HUES6 (cell line): ENCODE measurements around the gene CHAT.
"Not testable (repeated sequence)": the region's sequence is repeated elsewhere in the genome, so short reads cannot be mapped to it uniquely, and the experiment has no call there.

ENCODE experiments used
- H3K27ac ChIP-seq: 2 replicates; pipeline ENCODE4 v1.7.0; 2013; ENCODE audit warnings: low read depth, mild to moderate bottlenecking, low read length, inconsistent platforms
- H3K27me3 ChIP-seq: 2 replicates; pipeline ENCODE4 v1.6.1; 2013; ENCODE audit warnings: low read length; ENCODE audit not compliant: control insufficient read depth, insufficient read depth
- H3K36me3 ChIP-seq: 2 replicates; pipeline ENCODE4 v1.6.1; 2013; ENCODE audit warnings: low read length; ENCODE audit not compliant: control insufficient read depth, insufficient read depth
- H3K4me1 ChIP-seq: 2 replicates; pipeline ENCODE4 v1.6.1; 2013; ENCODE audit warnings: low read length; ENCODE audit not compliant: control insufficient read depth, insufficient read depth
- H3K4me3 ChIP-seq: 2 replicates; pipeline ENCODE4 v1.5.1; 2013; ENCODE audit warnings: low read depth, low read length
- H3K9ac ChIP-seq: one replicate; pipeline ENCODE4 v1.6.1; 2013; ENCODE audit warnings: mild to moderate bottlenecking, low read length
- H3K9me3 ChIP-seq: 2 replicates; pipeline ENCODE4 v1.6.1; 2013; ENCODE audit warnings: low read depth, low read length; ENCODE audit not compliant: control insufficient read depth, insufficient read depth

The CHAT gene

GRCh38 chr10:49668684-49669083 is 54.8 kb downstream of the CHAT start:
- Histone ChIP-seq H3K36me3 (no peaks in the 10 kb centered on the region), H3K27me3 (peaks cover 56% of the 10 kb centered on the region), H3K9ac (no peak overlapping the region), H3K4me3 (no peak overlapping the region), H3K27ac (no peak overlapping the region), H3K4me1 (no peaks in the 10 kb centered on the region), H3K9me3 (no peaks in the 10 kb centered on the region)

- Histone ChIP-seq H3K36me3 (no peaks in the 10 kb centered on the region), H3K9me3 (peaks cover 5% of the 10 kb centered on the region; the same call in 1 of the 2 replicates), H3K27ac (no peak overlapping the region), H3K4me1 (no peaks in the 10 kb centered on the region), H3K9ac (no peak overlapping the region), H3K27me3 (peaks cover 64% of the 10 kb centered on the region), H3K4me3 (peak overlapping the region; percentile 69)
Observed at GRCh38 chr10:49678827-49679479, 65.1 kb downstream of the CHAT start.

GRCh38 chr10:49679480-49679893 is 65.7 kb downstream of the CHAT start, which contains the start of gene C10orf53:
Gene C10orf53 (plus strand): TSS chr10:49679651. CDS start chr10:49679698, 47 bp downstream.
- H3K4me3 ChIP-seq: peak within 1 kb of the TSS; percentile 69

GRCh38 chr10:49682449-49682848 is 68.6 kb downstream of the CHAT start:
- not testable (repeated sequence) for H3K4me3 ChIP-seq, H3K4me1 ChIP-seq, H3K36me3 ChIP-seq, H3K9ac ChIP-seq, H3K27ac ChIP-seq
- Histone ChIP-seq H3K9me3 (peaks cover 24% of the 10 kb centered on the region), H3K27me3 (peaks cover 51% of the 10 kb centered on the region)

More at GRCh38 chr10:49679480-49679893, 65.7 kb downstream of the CHAT start, which contains the start of gene C10orf53:
- Histone ChIP-seq H3K27ac (no peak within 1 kb of the TSS), H3K4me1 (no peaks in the 10 kb centered on the region), H3K9ac (no peak within 1 kb of the TSS), H3K36me3 (no peaks in the 10 kb centered on the region), H3K27me3 (peaks cover 58% of the 10 kb centered on the region), H3K9me3 (peaks cover 5% of the 10 kb centered on the region; the same call in 1 of the 2 replicates)

- H3K27ac ChIP-seq: no peak overlapping the region
Observed at GRCh38 chr10:49682879-49683278, 69.0 kb downstream of the CHAT start.

GRCh38 chr10:49686651-49687050 is 72.8 kb downstream of the CHAT start:
- Histone ChIP-seq H3K27ac (no peak overlapping the region), H3K4me1 (peaks cover 31% of the 10 kb centered on the region), H3K36me3 (no peaks in the 10 kb centered on the region), H3K9ac (no peak overlapping the region), H3K9me3 (peaks cover 26% of the 10 kb centered on the region), H3K27me3 (peaks cover 53% of the 10 kb centered on the region), H3K4me3 (no peak overlapping the region)

More at GRCh38 chr10:49682879-49683278, 69.0 kb downstream of the CHAT start:
- peaks cover 51% of the 10 kb centered on the region for H3K27me3 ChIP-seq
- H3K4me1 ChIP-seq: no peaks in the 10 kb centered on the region
- peaks cover 26% of the 10 kb centered on the region for H3K9me3 ChIP-seq
- H3K36me3 ChIP-seq: no peaks in the 10 kb centered on the region
- H3K4me3 ChIP-seq: no peak overlapping the region
- H3K9ac ChIP-seq: no peak overlapping the region

- Histone ChIP-seq H3K27ac (no peak overlapping the region), H3K36me3 (no peaks in the 10 kb centered on the region), H3K9ac (no peak overlapping the region), H3K27me3 (peaks cover 67% of the 10 kb centered on the region), H3K4me1 (peaks cover 35% of the 10 kb centered on the region), H3K9me3 (peaks cover 23% of the 10 kb centered on the region), H3K4me3 (peak overlapping the region; percentile 33; the same call in 1 of the 2 replicates)
Observed at GRCh38 chr10:49688261-49688846, 74.5 kb downstream of the CHAT start.

GRCh38 chr10:49688920-49689319 is 75.1 kb downstream of the CHAT start:
- no peak overlapping the region for H3K27ac ChIP-seq
- H3K4me3 ChIP-seq: peak overlapping the region; percentile 33
- peaks cover 35% of the 10 kb centered on the region for H3K4me1 ChIP-seq
- no peak overlapping the region for H3K9ac ChIP-seq
- H3K27me3 ChIP-seq: peaks cover 72% of the 10 kb centered on the region
- no peaks in the 10 kb centered on the region for H3K36me3 ChIP-seq
- H3K9me3 ChIP-seq: peaks cover 26% of the 10 kb centered on the region

GRCh38 chr10:49689882-49690510 is 76.2 kb downstream of the CHAT start:
- H3K36me3 ChIP-seq: no peaks in the 10 kb centered on the region
- H3K9me3 ChIP-seq: peaks cover 21% of the 10 kb centered on the region
- peaks cover 83% of the 10 kb centered on the region for H3K27me3 ChIP-seq
- H3K9ac ChIP-seq: no peak overlapping the region
- peak overlapping the region; percentile 45 for H3K4me3 ChIP-seq
- H3K4me1 ChIP-seq: peaks cover 35% of the 10 kb centered on the region
- no peak overlapping the region for H3K27ac ChIP-seq

GRCh38 chr10:49690698-49691356 is 77.0 kb downstream of the CHAT start:
- peaks cover 35% of the 10 kb centered on the region for H3K4me1 ChIP-seq
- H3K36me3 ChIP-seq: no peaks in the 10 kb centered on the region
- peaks cover 91% of the 10 kb centered on the region for H3K27me3 ChIP-seq
- peak overlapping the region; percentile 17 for H3K9ac ChIP-seq
- no peak overlapping the region for H3K27ac ChIP-seq
- H3K9me3 ChIP-seq: peaks cover 16% of the 10 kb centered on the region
- H3K4me3 ChIP-seq: peak overlapping the region; percentile 45
